ENCODE measurements around the gene AFDN. TPM values are rescaled to one million over a fixed set of nuclear protein-coding genes. Genes with fewer than 3 reads are reported as not detected.
A peak's percentile ranks its signal among the peaks of the same experiment; 100 is the strongest.

AFDN gene
- total and polyA plus RNA-seq, 10 of the 15 experiments (the other 5 are each of a cell fraction or from before 2014, with no cell fraction given), result 5.7 to 68.2 (median 45.1) TPM

DNA sequence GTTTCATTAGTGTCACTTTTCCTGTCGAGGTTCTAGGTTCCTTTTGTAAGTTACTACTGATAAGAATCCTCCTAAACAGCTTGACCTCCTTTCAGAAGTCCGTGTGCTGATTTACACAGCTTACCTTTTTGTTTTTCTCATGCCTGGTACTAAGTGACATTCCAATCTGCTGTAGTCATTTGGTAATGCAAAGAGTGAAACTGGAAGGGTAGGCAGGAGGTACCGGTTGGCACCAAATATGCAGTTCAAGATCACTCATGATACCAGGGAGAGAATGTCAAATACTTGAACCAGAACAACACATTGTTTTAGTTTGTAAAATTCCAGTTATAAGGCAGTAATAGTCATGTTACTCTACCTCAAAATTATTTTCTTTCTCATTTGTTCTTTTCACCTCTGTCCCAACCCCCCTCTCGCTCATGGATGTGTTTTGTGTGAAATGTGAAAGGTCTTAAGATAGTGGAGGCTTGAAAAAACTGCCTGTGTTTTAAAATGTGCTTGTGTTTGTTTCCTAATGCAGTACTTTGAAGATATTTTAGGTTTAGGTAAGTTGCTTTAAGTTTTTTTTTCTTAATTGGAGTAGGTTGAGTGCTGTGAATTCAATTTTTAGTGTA is 23.2 kb downstream of the AFDN start:
- POLR2A ChIA-PET, result no interaction called here
- intact Hi-C loops (cut with micrococcal nuclease; ENCODE audit: unreplicated experiment) (no loop called here), in situ Hi-C loops (cut with MboI) (no loop called here)
- RAD21 ChIA-PET (ENCODE audit: unreplicated experiment), result no interaction called here
- 61% methylated on average over 4 of the region's 4 CpGs for WGBS (ENCODE audit: insufficient coverage, insufficient replicate concordance, low lambda C conversion rate, missing lambda C conversion rate)
- H3K36me3 ChIP-seq (ENCODE audit: control insufficient read depth in 2 of 2, insufficient read depth in 2 of 2, low read length in 1 of 2), result no peaks in the 10 kb centered on the region
- 0 out of 2 replicates have a peak overlapping the region, but pooled peaks have one; percentile 22 for H3K4me2 ChIP-seq (ENCODE audit: control insufficient read depth, insufficient read depth)
- peaks cover 7% of the 10 kb centered on the region; the same call in 1 of the 2 replicates for H3K4me1 ChIP-seq (ENCODE audit: control insufficient read depth, insufficient read depth, low read length)
- no peak overlapping the region for H3K27ac ChIP-seq (ENCODE audit: control insufficient read depth, insufficient read depth)
- SMC1A ChIA-PET (ENCODE audit: uncharacterized antibody, unreplicated experiment), result interaction anchor here (0.5 to 1.4 kb wide), 3 partner anchors 20 to 316 kb away, joined by 3 to 5 read pairs (median 4); no protein-coding TSS in a partner anchor
- no peak for DNase-seq (ENCODE audit: low read depth, low spot score)
- CTCF ChIA-PET, result interaction anchor here (0.9 to 1.6 kb wide), 2 partner anchors 14 to 21 kb away, joined by 4 to 7 read pairs; no protein-coding TSS in a partner anchor
- no peak for FAIRE-seq
- H3K27me3 ChIP-seq (replicated peaks in 1 of 2; ENCODE audit: control insufficient read depth in 2 of 2, insufficient read depth in 2 of 2, low read length in 1 of 2), result no peaks in the 10 kb centered on the region
- ATAC-seq, result peak; percentile 61
- H3K4me3 ChIP-seq, result no peak overlapping the region
- H4K20me1 ChIP-seq (ENCODE audit: control insufficient read depth, insufficient read depth), result no peaks in the 10 kb centered on the region
- H3K9me3 ChIP-seq (replicated peaks; ENCODE audit: control insufficient read depth, insufficient read depth, low read length), result no peaks in the 10 kb centered on the region
- no TSS peak for BruUV-seq (replicated peaks)
- no peak overlapping the region for H2AFZ ChIP-seq (ENCODE audit: control insufficient read depth, low read depth, low read length)
- no peak overlapping the region for H3K9ac ChIP-seq (ENCODE audit: control insufficient read depth, insufficient read depth, low read length)
- TF ChIP-seq, protein P1, sequence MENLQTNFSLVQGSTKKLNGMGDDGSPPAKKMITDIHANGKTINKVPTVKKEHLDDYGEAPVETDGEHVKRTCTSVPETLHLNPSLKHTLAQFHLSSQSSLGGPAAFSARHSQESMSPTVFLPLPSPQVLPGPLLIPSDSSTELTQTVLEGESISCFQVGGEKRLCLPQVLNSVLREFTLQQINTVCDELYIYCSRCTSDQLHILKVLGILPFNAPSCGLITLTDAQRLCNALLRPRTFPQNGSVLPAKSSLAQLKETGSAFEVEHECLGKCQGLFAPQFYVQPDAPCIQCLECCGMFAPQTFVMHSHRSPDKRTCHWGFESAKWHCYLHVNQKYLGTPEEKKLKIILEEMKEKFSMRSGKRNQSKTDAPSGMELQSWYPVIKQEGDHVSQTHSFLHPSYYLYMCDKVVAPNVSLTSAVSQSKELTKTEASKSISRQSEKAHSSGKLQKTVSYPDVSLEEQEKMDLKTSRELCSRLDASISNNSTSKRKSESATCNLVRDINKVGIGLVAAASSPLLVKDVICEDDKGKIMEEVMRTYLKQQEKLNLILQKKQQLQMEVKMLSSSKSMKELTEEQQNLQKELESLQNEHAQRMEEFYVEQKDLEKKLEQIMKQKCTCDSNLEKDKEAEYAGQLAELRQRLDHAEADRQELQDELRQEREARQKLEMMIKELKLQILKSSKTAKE (IDR thresholded peaks at IDR 0.05; ENCODE audit: low read depth, poor library complexity, severe bottlenecking), result no peak
- TF ChIP-seq SMARCA5 (IDR thresholded peaks at IDR 0.05) (no peak), RFX5 (IDR thresholded peaks at IDR 0.05; ENCODE audit: low read depth, low read length) (no peak), NR2C2 (IDR thresholded peaks at IDR 0.05; ENCODE audit: borderline replicate concordance, control insufficient read depth, insufficient read length, low read depth) (no peak), CREM (IDR thresholded peaks at IDR 0.05; ENCODE audit: low read depth) (no peak), NR2C1 (IDR thresholded peaks at IDR 0.05) (no peak), JUND (IDR thresholded peaks at IDR 0.05; ENCODE audit: low read depth, low read length) (no peak), NFXL1 (IDR thresholded peaks at IDR 0.05; ENCODE audit: borderline replicate concordance) (no peak), SUZ12 (IDR thresholded peaks at IDR 0.05; ENCODE audit: unreplicated experiment) (no peak), RUNX3 (IDR thresholded peaks at IDR 0.05; ENCODE audit: low read length) (no peak), TCF3 (IDR thresholded peaks at IDR 0.05; ENCODE audit: borderline replicate concordance, insufficient read depth, low read depth, low read length) (no peak), TBL1XR1 (IDR thresholded peaks at IDR 0.05; ENCODE audit: low read depth, low read length) (no peak), CBX5 (IDR thresholded peaks at IDR 0.05; ENCODE audit: low read depth) (no peak), MEF2B (IDR thresholded peaks at IDR 0.05; ENCODE audit: partially characterized antibody, poor library complexity, severe bottlenecking) (no peak), CBX3 (IDR thresholded peaks at IDR 0.05; ENCODE audit: borderline replicate concordance, low read depth) (no peak)
- TF ChIP-seq, protein P2, sequence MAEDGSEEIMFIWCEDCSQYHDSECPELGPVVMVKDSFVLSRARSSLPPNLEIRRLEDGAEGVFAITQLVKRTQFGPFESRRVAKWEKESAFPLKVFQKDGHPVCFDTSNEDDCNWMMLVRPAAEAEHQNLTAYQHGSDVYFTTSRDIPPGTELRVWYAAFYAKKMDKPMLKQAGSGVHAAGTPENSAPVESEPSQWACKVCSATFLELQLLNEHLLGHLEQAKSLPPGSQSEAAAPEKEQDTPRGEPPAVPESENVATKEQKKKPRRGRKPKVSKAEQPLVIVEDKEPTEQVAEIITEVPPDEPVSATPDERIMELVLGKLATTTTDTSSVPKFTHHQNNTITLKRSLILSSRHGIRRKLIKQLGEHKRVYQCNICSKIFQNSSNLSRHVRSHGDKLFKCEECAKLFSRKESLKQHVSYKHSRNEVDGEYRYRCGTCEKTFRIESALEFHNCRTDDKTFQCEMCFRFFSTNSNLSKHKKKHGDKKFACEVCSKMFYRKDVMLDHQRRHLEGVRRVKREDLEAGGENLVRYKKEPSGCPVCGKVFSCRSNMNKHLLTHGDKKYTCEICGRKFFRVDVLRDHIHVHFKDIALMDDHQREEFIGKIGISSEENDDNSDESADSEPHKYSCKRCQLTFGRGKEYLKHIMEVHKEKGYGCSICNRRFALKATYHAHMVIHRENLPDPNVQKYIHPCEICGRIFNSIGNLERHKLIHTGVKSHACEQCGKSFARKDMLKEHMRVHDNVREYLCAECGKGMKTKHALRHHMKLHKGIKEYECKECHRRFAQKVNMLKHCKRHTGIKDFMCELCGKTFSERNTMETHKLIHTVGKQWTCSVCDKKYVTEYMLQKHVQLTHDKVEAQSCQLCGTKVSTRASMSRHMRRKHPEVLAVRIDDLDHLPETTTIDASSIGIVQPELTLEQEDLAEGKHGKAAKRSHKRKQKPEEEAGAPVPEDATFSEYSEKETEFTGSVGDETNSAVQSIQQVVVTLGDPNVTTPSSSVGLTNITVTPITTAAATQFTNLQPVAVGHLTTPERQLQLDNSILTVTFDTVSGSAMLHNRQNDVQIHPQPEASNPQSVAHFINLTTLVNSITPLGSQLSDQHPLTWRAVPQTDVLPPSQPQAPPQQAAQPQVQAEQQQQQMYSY (CRISPR knock-in tag; IDR thresholded peaks at IDR 0.05), result no peak
- H3K79me2 ChIP-seq (ENCODE audit: control insufficient read depth, insufficient read depth, low read length), result peaks cover 24% of the 10 kb centered on the region

Data from GM12878 (cell line).